NCI-H82 (cell line): ENCODE data around the gene VCL.
"Not testable (repeated sequence)": the region's sequence is repeated elsewhere in the genome, so short reads cannot be mapped to it uniquely, and the experiment has no call there.

Source experiments
- DNase-seq: peaks from one replicate; lab custom pipeline; 2025; lab: John Stamatoyannopoulos, UW

Gene VCL

DNA sequence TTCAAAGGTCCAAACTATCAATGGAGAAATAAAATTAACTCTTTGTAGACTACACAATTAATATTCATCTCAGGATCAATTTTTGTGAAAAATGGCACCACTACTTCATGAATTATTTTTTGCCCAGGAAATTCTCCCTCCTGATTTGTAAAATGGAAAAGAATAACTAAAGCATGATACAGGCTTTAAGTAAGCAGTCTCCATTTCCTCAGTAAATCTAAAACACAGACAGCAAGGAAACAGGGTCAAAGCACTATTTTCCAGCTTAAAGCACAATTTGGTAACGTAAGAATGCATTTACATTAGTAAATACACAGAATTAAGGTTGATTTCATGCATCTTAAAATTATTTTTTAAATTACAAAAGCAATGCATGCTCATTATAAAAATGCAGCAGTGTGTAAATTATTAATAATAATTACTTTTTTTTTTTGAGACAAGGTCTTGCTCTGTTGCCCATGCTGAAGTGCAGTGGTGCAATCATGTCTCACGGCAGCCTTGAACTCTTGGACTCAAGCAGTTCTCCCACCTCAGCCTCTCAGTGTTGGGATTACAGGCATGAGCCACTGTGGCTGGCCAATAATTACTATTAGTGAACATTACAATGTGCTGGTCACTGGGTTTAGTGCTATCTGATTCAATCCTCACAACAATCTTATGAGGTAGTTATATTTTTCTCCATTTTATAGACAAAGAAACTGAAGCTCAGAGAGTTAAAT, 26.1 kb upstream of the VCL start:
- DNase-seq: no peak

DNA sequence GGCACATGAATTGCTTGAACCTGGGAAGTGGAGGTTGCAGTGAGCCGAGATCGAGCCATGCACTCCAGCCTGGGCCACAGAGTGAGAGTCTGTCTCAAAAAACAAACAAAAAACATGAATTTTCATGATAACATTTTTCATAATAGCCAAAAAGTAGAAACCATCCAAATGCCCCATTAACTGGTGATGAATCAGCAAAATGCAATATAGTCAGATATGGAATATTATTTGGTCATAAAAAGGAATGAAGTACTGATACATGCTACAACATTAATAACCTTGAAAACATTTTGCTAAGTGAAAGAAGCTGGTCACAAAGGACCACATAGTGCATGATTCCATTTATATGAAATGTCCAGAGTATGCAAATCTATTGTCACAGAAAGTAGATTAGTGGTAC, 24.5 kb upstream of the VCL start:
- DNase-seq: no peak

GRCh38 chr10:73974309-73974946, 23.5 kb upstream of the VCL start:
- no peak for DNase-seq

- DNase-seq: no peak
These were observed 22.5 kb upstream of the VCL start for GRCh38 chr10:73975388-73975787.

DNA sequence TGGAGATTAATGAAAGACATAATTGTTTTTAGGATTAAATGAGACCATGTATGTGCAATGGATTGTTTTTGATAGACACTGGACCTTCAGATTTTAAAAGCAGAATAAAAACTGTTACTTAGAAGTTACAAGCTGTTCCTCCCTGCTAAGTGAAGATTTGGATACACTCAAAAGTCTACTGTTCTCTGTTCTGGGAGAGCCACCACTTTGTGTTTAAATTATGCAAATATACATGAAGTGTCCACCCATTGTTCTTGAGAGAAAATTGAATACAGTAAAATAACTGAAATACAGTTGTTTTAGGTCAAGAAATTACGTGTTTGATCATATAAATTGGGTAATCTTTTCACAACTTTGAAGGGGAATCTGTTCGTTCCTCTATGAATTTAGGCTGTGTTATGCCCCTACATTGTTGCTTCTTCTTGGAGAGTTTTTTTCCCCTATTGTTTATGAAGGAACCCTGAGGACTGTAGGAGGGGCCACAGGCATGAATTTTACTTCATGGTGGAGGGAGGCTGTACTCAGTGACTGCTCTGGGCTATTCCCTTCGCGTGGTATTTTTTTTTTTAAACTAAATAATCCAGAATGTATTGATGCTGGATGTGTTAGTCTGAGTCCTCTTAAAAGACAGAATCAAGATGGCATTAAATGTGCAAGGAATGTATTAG, 18.6 kb upstream of the VCL start:
- no peak for DNase-seq

DNA sequence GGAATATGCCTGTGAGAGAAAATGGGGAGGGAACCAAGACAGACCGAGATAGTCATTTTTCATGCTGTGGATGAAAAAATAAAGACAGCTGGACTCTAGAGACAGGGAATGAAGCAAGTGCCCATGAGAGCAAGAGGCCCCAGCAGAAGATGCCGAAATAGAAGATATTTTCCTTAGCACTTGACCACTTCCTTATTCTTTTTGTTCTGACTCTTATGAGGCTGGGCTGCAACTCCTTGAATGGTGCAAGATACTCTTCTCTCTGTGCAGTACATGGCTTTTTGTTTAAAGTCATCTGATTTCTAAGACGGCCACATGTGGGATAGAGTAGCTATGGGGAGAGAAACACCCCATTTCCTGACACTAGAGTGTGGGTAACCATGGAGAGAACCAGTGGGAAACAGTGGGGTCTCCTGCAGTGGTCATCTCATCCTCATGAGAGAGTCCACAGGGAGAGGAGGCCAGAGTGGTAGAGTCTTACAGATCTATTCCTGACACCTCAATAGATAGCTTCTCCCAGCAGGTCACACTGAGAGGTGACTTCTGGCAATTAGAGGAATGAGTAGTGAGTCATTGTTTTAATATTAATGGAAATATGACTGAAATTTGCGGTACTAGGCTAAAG, 18.0 kb upstream of the VCL start:
- no peak for DNase-seq

DNA sequence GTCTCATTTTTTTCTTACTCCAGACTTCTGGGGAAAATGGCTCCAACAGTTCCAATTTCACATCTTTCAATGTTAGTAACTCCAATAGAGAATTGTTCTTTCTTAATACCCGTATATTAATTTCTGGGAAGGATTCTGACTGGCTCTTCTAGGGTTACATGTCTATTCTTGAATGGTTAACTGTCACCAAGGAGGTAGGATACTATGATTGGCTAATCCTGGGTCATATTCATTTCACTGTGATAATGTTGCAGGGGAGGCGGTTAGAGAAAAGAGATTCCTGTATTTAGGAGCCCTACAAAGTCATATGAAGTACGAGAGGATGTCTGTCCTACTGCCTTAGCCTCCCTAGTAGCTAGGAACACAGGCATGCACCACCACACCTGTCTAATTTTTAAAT, 16.1 kb upstream of the VCL start:
- no peak for DNase-seq

- no peak for DNase-seq
These were observed 14.5 kb upstream of the VCL start for GRCh38 chr10:73983096-73984047.

- no peak for DNase-seq
These were observed 8.2 kb upstream of the VCL start for GRCh38 chr10:73989594-73990150.

GRCh38 chr10:73991203-73991883, 6.6 kb upstream of the VCL start:
- no peak for DNase-seq

DNA sequence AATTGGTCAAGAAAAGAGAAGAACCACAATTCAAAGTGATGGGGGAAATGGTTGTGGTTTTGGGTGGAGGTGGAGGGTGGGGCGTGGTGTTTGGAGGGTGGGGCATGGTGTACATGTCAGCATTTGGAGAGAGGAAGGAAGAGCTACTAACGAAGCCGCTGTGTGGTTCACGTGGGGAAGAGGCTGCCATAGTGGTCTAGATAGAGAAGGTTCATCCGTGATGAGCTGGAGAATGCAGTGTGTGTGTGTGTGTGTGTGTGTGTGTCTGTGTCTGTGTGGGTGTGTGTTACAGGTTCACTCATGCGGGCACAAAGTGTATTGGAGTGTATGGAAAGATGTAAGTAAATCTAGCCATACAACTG, 6.1 kb upstream of the VCL start:
- DNase-seq: no peak

GRCh38 chr10:73992899-73993788, 4.8 kb upstream of the VCL start:
- no peak for DNase-seq

GRCh38 chr10:73995035-73995358, 2.9 kb upstream of the VCL start:
- peak; percentile 96 for DNase-seq

DNA sequence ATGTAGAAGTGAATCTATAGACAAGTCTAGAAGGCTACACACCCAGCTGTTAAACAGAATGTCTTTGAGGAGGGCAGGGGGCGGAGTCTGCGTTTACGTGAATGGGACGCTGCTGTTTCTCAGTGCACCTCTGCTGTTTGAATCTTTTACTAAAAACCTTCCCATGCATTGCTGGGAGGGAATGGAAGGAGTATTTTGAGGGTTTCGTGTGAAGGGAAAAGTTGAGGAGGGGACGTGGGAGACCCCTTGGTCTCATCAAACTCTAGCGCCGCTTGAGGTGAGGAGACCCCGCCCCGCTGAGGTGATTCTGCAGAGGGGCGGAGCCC, 492 bp upstream of the VCL start:
- no peak for DNase-seq

DNA sequence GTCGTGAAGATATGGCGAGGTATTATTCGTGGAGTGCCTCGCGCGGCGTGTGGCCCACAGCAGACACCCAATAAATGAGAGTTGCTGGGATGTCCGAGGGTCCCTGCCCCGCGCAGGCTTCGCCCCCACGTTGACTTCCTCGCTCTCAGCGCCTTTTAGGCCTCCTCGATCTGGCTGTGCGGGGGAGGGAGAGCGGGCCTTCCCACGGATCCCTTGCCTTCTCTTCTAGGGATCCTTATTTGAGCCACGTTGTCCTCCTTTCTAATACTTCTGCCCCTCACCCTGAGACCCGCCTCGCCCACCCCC, 660 bp downstream of the VCL start:
- DNase-seq: peak; percentile 44

GRCh38 chr10:73998929-73999691, 1.2 kb downstream of the VCL start:
- peak; percentile 64 for DNase-seq

- DNase-seq: no peak
These were observed 1.8 kb downstream of the VCL start for GRCh38 chr10:73999703-74000102.

GRCh38 chr10:74000244-74000643, 2.3 kb downstream of the VCL start:
- not testable (repeated sequence) for DNase-seq

GRCh38 chr10:74000892-74001669, 3.2 kb downstream of the VCL start:
- peak; percentile 55 for DNase-seq
